HepG2 (cell line): ENCODE measurements around the gene AANAT. TPM values are rescaled to one million over a fixed set of nuclear protein-coding genes. Genes with fewer than 3 reads are reported as not detected.
A peak's percentile ranks its signal among the peaks of the same experiment; 100 is the strongest.

Experiments
- BRD4 ChIP-seq: sonication (generic); formaldehyde crosslinking; IDR thresholded peaks from 2 replicates; pipeline ENCODE4 v1.4.0; 2020; ENCODE audit warnings: missing genetic modification reagents
- EHMT2 ChIP-seq: fragments of 200-600 bp; sonication (generic); IDR thresholded peaks from 2 replicates; pipeline ENCODE4 v1.7.0; 2017; ENCODE audit warnings: antibody characterized with exemption, low read depth, low read length, borderline replicate concordance
- ELK4 ChIP-seq: sonication (generic); formaldehyde crosslinking; IDR thresholded peaks from 2 replicates; pipeline ENCODE4 v1.9.0; 2021; ENCODE audit warnings: missing genetic modification reagents, borderline replicate concordance
- HMG20B ChIP-seq: conservative IDR thresholded peaks from 2 replicates; pipeline ENCODE4 v1.6.1; 2016; ENCODE audit warnings: missing genetic modification reagents, missing compliant biosample characterization
- KDM5A ChIP-seq: fragments of 200-600 bp; sonication (generic); IDR thresholded peaks from 2 replicates; pipeline ENCODE4 v1.7.0; 2018; ENCODE audit warnings: antibody characterized with exemption, mild to moderate bottlenecking, low read length, borderline replicate concordance
- MAX ChIP-seq: IDR thresholded peaks from 2 replicates; pipeline ENCODE4 v1.6.1; 2012; ENCODE audit warnings: inconsistent platforms
- MNT ChIP-seq: fragments of 450-650 bp; IDR thresholded peaks from 2 replicates; pipeline ENCODE4 v1.6.1; 2016
- NONO ChIP-seq, 2 experiments: fragments of 450-650 bp in 1 of 2; sonication (generic) in 1 of 2; formaldehyde crosslinking in 1 of 2; IDR thresholded peaks in 1 of 2; conservative IDR thresholded peaks in 1 of 2; 2 replicates each; pipeline versions ENCODE4 v1.6.1 to v1.8.0; 2017 to 2022; ENCODE audit warnings: mild to moderate bottlenecking in 1 of 2, missing genetic modification reagents in 1 of 2, moderate library complexity in 1 of 2
- NR1H2 ChIP-seq: sonication (generic); formaldehyde crosslinking; IDR thresholded peaks from 2 replicates; pipeline ENCODE4 v1.8.1; 2022; ENCODE audit warnings: low read depth, missing genetic modification reagents, borderline replicate concordance
- NR2C2 ChIP-seq: sonication (generic); formaldehyde crosslinking; IDR thresholded peaks from 2 replicates; pipeline ENCODE4 v1.4.0; 2020; ENCODE audit warnings: missing genetic modification reagents, mild to moderate bottlenecking, moderate library complexity, borderline replicate concordance
- PATZ1 ChIP-seq: sonication (generic); formaldehyde crosslinking; IDR thresholded peaks from 2 replicates; pipeline ENCODE4 v1.4.0; 2020; ENCODE audit warnings: missing genetic modification reagents
- POGZ ChIP-seq: sonication (generic); formaldehyde crosslinking; IDR thresholded peaks from 2 replicates; pipeline ENCODE4 v1.4.0; 2020; ENCODE audit warnings: mild to moderate bottlenecking, missing genetic modification reagents
- RELA ChIP-seq: sonication (generic); formaldehyde crosslinking; IDR thresholded peaks from 2 replicates; pipeline ENCODE4 v1.4.0; 2020; ENCODE audit warnings: missing genetic modification reagents
- RXRA ChIP-seq: sonication (generic); formaldehyde crosslinking; IDR thresholded peaks from 2 replicates; pipeline ENCODE4 v1.5.1; 2020; ENCODE audit warnings: missing genetic modification reagents
- SMARCC2 ChIP-seq: fragments of 450-650 bp; IDR thresholded peaks from 2 replicates; pipeline ENCODE4 v1.6.1; 2017; ENCODE audit warnings: antibody characterized with exemption, mild to moderate bottlenecking
- TMF1 ChIP-seq: sonication (generic); formaldehyde crosslinking; IDR thresholded peaks from 2 replicates; pipeline ENCODE4 v1.8.1; 2022; ENCODE audit warnings: low read depth, missing genetic modification reagents
- ZFP36 ChIP-seq: fragments of 150-350 bp; IDR thresholded peaks from 2 replicates; pipeline ENCODE4 v1.6.1; 2018; ENCODE audit warnings: borderline replicate concordance, low read length, low read depth; ENCODE audit not compliant: partially characterized antibody
- ZFY ChIP-seq: sonication (generic); formaldehyde crosslinking; IDR thresholded peaks from 2 replicates; pipeline ENCODE4 v1.4.0; 2020; ENCODE audit warnings: missing genetic modification reagents
- ZNF33A ChIP-seq: sonication (generic); formaldehyde crosslinking; IDR thresholded peaks from 2 replicates; pipeline ENCODE4 v1.5.1; 2020; ENCODE audit warnings: missing genetic modification reagents, mild to moderate bottlenecking, moderate library complexity, borderline replicate concordance
- ZNF432 ChIP-seq: sonication (generic); formaldehyde crosslinking; IDR thresholded peaks from 2 replicates; pipeline ENCODE4 v1.5.0; 2020; ENCODE audit warnings: missing genetic modification reagents, mild to moderate bottlenecking, borderline replicate concordance
- ZNF597 ChIP-seq: sonication (generic); formaldehyde crosslinking; IDR thresholded peaks from 2 replicates; pipeline ENCODE4 v1.5.0; 2020; ENCODE audit warnings: missing genetic modification reagents
- ZNF776 ChIP-seq: sonication (generic); formaldehyde crosslinking; IDR thresholded peaks from 2 replicates; pipeline ENCODE4 v1.4.0; 2020; ENCODE audit warnings: mild to moderate bottlenecking, missing genetic modification reagents
- polyA plus RNA-seq, 8 experiments: library from polyadenylated mRNA; depleted of rRNA in 3 of 8; stranded (reverse) in 7 of 8; unstranded in 1 of 8; fragments of >200 nt; fragmentation: Illumina TruSeq in 4 of 8; extraction: Trizol in 4 of 8; gene quantifications; 2 replicates each; pipeline versions ENCODE4 v1.2.1 to v1.2.3, GENCODE V29; 2011 to 2016; ENCODE audit warnings: low read depth in 4 of 8, missing spikeins in 1 of 8, mixed read lengths in 1 of 8; ENCODE audit not compliant: insufficient read depth in 1 of 8
- total RNA-seq, 5 experiments: library from RNA; depleted of rRNA; stranded (reverse); fragments of >200 nt; fragmentation: Illumina TruSeq; extraction: Trizol; gene quantifications; 2 replicates each; pipeline ENCODE4 v1.2.3, GENCODE V29; 2016; ENCODE audit warnings: low read depth in 1 of 5

The AANAT gene
- total and polyA plus RNA-seq, 2 of the 13 experiments (the other 11 are each of a cell fraction or from before 2014, with no cell fraction given), result 0.07 TPM; not detected in 1

GRCh38 chr17:76497979-76498875 lies 30.8 kb downstream of the AANAT start (continued):
- no peak; the same call in 1 of the 2 replicates for TF ChIP-seq POGZ (CRISPR knock-in tag)
- TF ChIP-seq NR1H2 (CRISPR knock-in tag), result no peak
- no peak for TF ChIP-seq HMG20B (CRISPR knock-in tag)
- no peak for TF ChIP-seq KDM5A
- no peak for TF ChIP-seq SMARCC2
- no peak for TF ChIP-seq ZNF597
- no peak for TF ChIP-seq EHMT2
- TF ChIP-seq ZFP36, result no peak
- TF ChIP-seq RXRA (CRISPR knock-in tag), result peak; percentile 63
- peak; percentile 81; the same call in 1 of the 2 replicates for TF ChIP-seq BRD4 (CRISPR knock-in tag)
- TF ChIP-seq MAX, result peak; percentile 86
- no peak for TF ChIP-seq TMF1 (CRISPR knock-in tag)
- no peak; the same call in 1 of the 2 replicates for TF ChIP-seq ZNF776
- no peak for TF ChIP-seq ZNF432 (CRISPR knock-in tag)
- TF ChIP-seq ZFY (CRISPR knock-in tag), result peak; percentile 75
- peak; percentile 43; the same call in 1 of the 2 replicates for TF ChIP-seq NR2C2 (CRISPR knock-in tag)
- TF ChIP-seq PATZ1, result peak; percentile 77
- peak; percentile 99 for TF ChIP-seq RELA
- no peak for TF ChIP-seq MNT
- no peak for TF ChIP-seq NONO (IDR thresholded peaks at IDR 0.05)
- 0 out of 2 replicates have a peak, but pooled peaks have one; percentile 42 for TF ChIP-seq NONO (CRISPR knock-in tag; conservative IDR thresholded peaks at IDR 0.05)
- no peak for TF ChIP-seq ZNF33A (CRISPR knock-in tag)
- no peak for TF ChIP-seq ELK4 (CRISPR knock-in tag)
